OCI-LY7 (cell line): ENCODE measurements around the gene USH2A. TPM values are rescaled to one million over a fixed set of nuclear protein-coding genes. Genes with fewer than 3 reads are reported as not detected.

Experiments used
- BruUV-seq: library from RNA; stranded (reverse); fragments of 400-500 nt; replicated peaks from 2 replicates; lab custom pipeline; 2021; lab: Mats Ljungman, UMichigan
- CTCF ChIA-PET: fragments of 300-600 bp; sonication (Branson Sonifier 250); formaldehyde crosslinking; loops from one replicate; lab custom pipeline; 2022; ENCODE audit warnings: antibody characterized with exemption; ENCODE audit not compliant: unreplicated experiment; lab: Charles Lee
- POLR2A ChIA-PET: fragments of 300-600 bp; sonication (Branson Sonifier 250); formaldehyde crosslinking; loops from one replicate; lab custom pipeline; 2022; ENCODE audit warnings: antibody characterized with exemption; lab: Charles Lee
- DNase-seq: peaks from one replicate; pipeline ENCODE4 v3.0.0-alpha.2; 2015; ENCODE audit warnings: low spot score
- H2AFZ ChIP-seq: fragments of 200-600 bp; sonication (generic), shearing (Covaris generic); 2 replicates; pipeline ENCODE4 v1.6.1; 2014; ENCODE audit warnings: mild to moderate bottlenecking, antibody characterized with exemption, low read length, moderate library complexity
- H3K27ac ChIP-seq: fragments of 200-600 bp; sonication (generic); 2 replicates; pipeline ENCODE4 v1.5.1; 2014; ENCODE audit warnings: mixed run types, low read depth, mild to moderate bottlenecking, moderate library complexity, low read length, inconsistent platforms; ENCODE audit not compliant: poor library complexity, severe bottlenecking
- H3K36me3 ChIP-seq: fragments of 200-600 bp; sonication (generic); 2 replicates; pipeline ENCODE4 v1.6.1; 2014; ENCODE audit warnings: mild to moderate bottlenecking, antibody characterized with exemption, low read length, moderate library complexity, mixed read lengths; ENCODE audit not compliant: insufficient read depth
- H3K4me1 ChIP-seq: fragments of 200-600 bp; sonication (generic); 2 replicates; pipeline ENCODE4 v1.5.1; 2014; ENCODE audit warnings: mild to moderate bottlenecking, low read length; ENCODE audit not compliant: insufficient read depth, poor library complexity, severe bottlenecking
- H3K4me2 ChIP-seq: fragments of 200-600 bp; sonication (generic); 2 replicates; pipeline ENCODE4 v1.6.1; 2014; ENCODE audit warnings: mild to moderate bottlenecking, low read length
- H3K4me3 ChIP-seq: fragments of 200-600 bp; sonication (generic); 2 replicates; pipeline ENCODE4 v1.5.1; 2014; ENCODE audit warnings: mild to moderate bottlenecking, low read depth, low read length; ENCODE audit not compliant: poor library complexity, severe bottlenecking
- H3K79me2 ChIP-seq: fragments of 200-600 bp; sonication (generic); 2 replicates; pipeline ENCODE4 v1.6.1; 2016; ENCODE audit warnings: low read depth, mild to moderate bottlenecking, low read length, moderate library complexity, mixed read lengths; ENCODE audit not compliant: insufficient read depth
- H3K9me2 ChIP-seq: fragments of 200-600 bp; sonication (generic); 2 replicates; pipeline ENCODE4 v1.6.1; 2016; ENCODE audit warnings: mild to moderate bottlenecking, low read length, mixed read lengths; ENCODE audit not compliant: insufficient read depth
- H3K9me3 ChIP-seq: fragments of 200-600 bp; sonication (generic); 2 replicates; pipeline ENCODE4 v1.6.1; 2014; ENCODE audit warnings: mild to moderate bottlenecking, mixed run types, low read length, mixed read lengths
- H4K20me1 ChIP-seq: fragments of 200-600 bp; sonication (generic); 2 replicates; pipeline ENCODE4 v1.6.1; 2014; ENCODE audit warnings: mild to moderate bottlenecking, antibody characterized with exemption, low read length, moderate library complexity, mixed read lengths; ENCODE audit not compliant: insufficient read depth
- EZH2phosphoT487 ChIP-seq: fragments of 200-600 bp; sonication (generic); IDR thresholded peaks from 2 replicates; pipeline ENCODE4 v1.6.1; 2018; ENCODE audit warnings: low read depth, borderline replicate concordance, mild to moderate bottlenecking, mixed run types, antibody characterized with exemption, low read length, moderate library complexity, mixed read lengths
- intact Hi-C: fragments of 100-400 bp; cut with micrococcal nuclease; formaldehyde crosslinking; loops from one replicate; pipeline ENCODE4 v1.10.0; 2022; ENCODE audit not compliant: unreplicated experiment
- total RNA-seq, 2 experiments: library from RNA; depleted of rRNA in 1 of 2; stranded (reverse); fragments of >200 nt in 1 of 2; shearing (Covaris generic) in 1 of 2; gene quantifications; 2 replicates each; pipeline ENCODE4 v1.2.3, GENCODE V29; 2014 to 2022
- TF ChIP-seq, protein P1 (sequence below): fragments of 200-600 bp; sonication (generic); conservative IDR thresholded peaks from 2 replicates; pipeline ENCODE4 v1.5.1; 2014; ENCODE audit warnings: mild to moderate bottlenecking, antibody characterized with exemption, low read length, moderate library complexity, mixed read lengths

Gene USH2A
- total RNA-seq, 2 experiments from 2014 or later = not detected

DNA sequence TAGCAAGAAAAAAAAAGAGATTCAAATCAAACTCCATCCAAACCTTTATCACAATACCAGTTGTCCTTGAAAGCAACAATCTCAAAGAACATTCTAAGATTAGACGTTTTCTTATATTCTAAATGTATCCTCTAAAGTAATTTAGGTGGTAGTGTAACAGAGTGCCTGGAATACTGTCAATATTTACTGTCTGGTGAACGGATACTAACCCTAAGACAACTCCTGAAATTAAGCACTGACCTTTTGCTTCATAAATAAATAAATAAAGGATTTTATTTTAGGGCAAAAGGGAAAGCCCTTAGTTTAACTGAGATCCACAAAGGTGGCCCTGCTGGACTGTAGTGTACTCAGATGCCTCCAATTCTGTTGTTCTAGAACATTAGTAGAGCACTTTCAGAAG lies 9.9 kb upstream of the USH2A start:
- BruUV-seq = no TSS peak
- Histone ChIP-seq H3K9me2 (no peaks in the 10 kb centered on the region), H2AFZ (no peak overlapping the region), H3K36me3 (no peaks in the 10 kb centered on the region), H3K4me3 (no peak overlapping the region), H3K9me3 (no peaks in the 10 kb centered on the region), H3K27ac (no peak overlapping the region), H4K20me1 (no peaks in the 10 kb centered on the region), H3K4me2 (no peak overlapping the region), H3K4me1 (no peaks in the 10 kb centered on the region), H3K79me2 (no peaks in the 10 kb centered on the region)
- TF ChIP-seq, protein P1, sequence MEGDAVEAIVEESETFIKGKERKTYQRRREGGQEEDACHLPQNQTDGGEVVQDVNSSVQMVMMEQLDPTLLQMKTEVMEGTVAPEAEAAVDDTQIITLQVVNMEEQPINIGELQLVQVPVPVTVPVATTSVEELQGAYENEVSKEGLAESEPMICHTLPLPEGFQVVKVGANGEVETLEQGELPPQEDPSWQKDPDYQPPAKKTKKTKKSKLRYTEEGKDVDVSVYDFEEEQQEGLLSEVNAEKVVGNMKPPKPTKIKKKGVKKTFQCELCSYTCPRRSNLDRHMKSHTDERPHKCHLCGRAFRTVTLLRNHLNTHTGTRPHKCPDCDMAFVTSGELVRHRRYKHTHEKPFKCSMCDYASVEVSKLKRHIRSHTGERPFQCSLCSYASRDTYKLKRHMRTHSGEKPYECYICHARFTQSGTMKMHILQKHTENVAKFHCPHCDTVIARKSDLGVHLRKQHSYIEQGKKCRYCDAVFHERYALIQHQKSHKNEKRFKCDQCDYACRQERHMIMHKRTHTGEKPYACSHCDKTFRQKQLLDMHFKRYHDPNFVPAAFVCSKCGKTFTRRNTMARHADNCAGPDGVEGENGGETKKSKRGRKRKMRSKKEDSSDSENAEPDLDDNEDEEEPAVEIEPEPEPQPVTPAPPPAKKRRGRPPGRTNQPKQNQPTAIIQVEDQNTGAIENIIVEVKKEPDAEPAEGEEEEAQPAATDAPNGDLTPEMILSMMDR = no peak
- no peak for TF ChIP-seq EZH2phosphoT487
- ChIA-PET CTCF (no interaction called here), POLR2A (interaction anchor here (1.0 kb wide), 1 partner anchor 10 kb away, joined by 3 read pairs; the partner anchor contains the start of gene USH2A)
- intact Hi-C loops = no loop called here
- DNase-seq = no peak

DNA sequence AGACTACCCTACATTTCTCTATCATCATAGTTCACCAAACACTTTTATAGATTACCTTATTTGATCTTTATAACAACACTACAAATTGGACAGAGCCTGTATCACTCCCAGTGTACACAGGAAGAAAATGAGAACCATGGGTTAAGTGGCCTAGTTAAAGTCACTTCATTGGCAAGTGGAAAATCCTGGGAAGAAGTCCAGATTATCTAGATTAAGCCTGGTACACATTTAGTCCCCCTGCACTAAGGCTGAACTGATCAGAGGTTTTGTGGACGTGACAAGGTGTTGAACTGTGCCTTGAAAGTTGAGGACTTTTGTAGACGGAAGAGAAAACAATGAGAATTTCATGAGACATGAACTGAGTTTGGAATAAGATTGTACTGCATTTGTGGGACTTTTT lies 7.5 kb upstream of the USH2A start:
- intact Hi-C loops = no loop called here
- Histone ChIP-seq H3K9me3 (no peaks in the 10 kb centered on the region), H3K36me3 (no peaks in the 10 kb centered on the region), H4K20me1 (no peaks in the 10 kb centered on the region), H3K4me3 (no peak overlapping the region), H3K4me2 (no peak overlapping the region), H3K9me2 (no peaks in the 10 kb centered on the region), H3K4me1 (no peaks in the 10 kb centered on the region), H3K79me2 (no peaks in the 10 kb centered on the region), H2AFZ (no peak overlapping the region), H3K27ac (no peak overlapping the region)
- POLR2A ChIA-PET = interaction anchor here (0.9 kb wide), 1 partner anchor 13 kb away, joined by 3 read pairs; no protein-coding TSS in a partner anchor
- DNase-seq = no peak
- no peak for TF ChIP-seq EZH2phosphoT487
- TF ChIP-seq, protein P1 = no peak
- BruUV-seq = no TSS peak
- CTCF ChIA-PET = no interaction called here

DNA sequence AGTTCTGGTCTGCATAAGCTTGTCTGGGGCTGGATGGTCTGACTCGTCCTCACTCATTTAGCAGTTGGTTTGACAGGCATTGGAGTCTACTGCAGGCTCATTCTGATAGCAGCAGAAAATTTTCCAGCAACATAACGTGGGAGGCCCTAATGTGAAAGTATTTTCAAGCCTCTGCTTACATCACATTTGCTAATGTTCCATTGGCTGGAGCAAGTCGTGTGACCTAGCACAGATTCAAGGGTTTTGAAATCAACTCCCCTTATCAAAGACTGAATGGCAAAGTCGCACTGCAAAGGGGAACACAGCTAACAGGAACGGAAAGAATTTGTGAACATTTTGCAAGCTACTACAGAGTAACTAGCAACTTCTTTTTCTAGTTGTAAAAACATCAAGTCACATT lies 2.3 kb upstream of the USH2A start:
- no peak for TF ChIP-seq EZH2phosphoT487
- TF ChIP-seq, protein P1 = no peak
- no TSS peak for BruUV-seq

More for the DNA sequence above, 2.3 kb upstream of the USH2A start:
- Histone ChIP-seq H3K27ac (no peak overlapping the region), H3K9me3 (no peaks in the 10 kb centered on the region), H3K79me2 (no peaks in the 10 kb centered on the region), H3K4me1 (no peaks in the 10 kb centered on the region), H3K9me2 (no peaks in the 10 kb centered on the region), H2AFZ (no peak overlapping the region), H3K36me3 (no peaks in the 10 kb centered on the region), H3K4me3 (no peak overlapping the region), H3K4me2 (no peak overlapping the region), H4K20me1 (no peaks in the 10 kb centered on the region)
- no peak for DNase-seq
- intact Hi-C loops = no loop called here
- CTCF ChIA-PET = no interaction called here
- POLR2A ChIA-PET = interaction anchor here (0.7 kb wide), 1 partner anchor 23 kb away, joined by 3 read pairs; no protein-coding TSS in a partner anchor
